ENCODE data around the gene ATP9B.

Gene ATP9B

GRCh38 chr18:79394534-79395307 lies 325.5 kb downstream of the ATP9B start:
- no peak for DNase-seq (ENCODE audit: low read depth, low spot score)
- H3K27me3 ChIP-seq (ENCODE audit: control insufficient read depth, insufficient read depth, low read length), result peaks cover 51% of the 10 kb centered on the region
- H3K4me3 ChIP-seq (ENCODE audit: low read length), result peak overlapping the region; percentile 50; the same call in 1 of the 2 replicates
- H3K9me3 ChIP-seq (ENCODE audit: control insufficient read depth, insufficient read depth, low read length), result no peaks in the 10 kb centered on the region
- WGBS (ENCODE audit: insufficient coverage, insufficient read length), result no CpG with 5 or more reads among the region's 67 CpGs
- H3K36me3 ChIP-seq (ENCODE audit: control insufficient read depth, insufficient read depth, low read length), result no peaks in the 10 kb centered on the region
- peaks cover 7% of the 10 kb centered on the region for H3K4me1 ChIP-seq (ENCODE audit: control insufficient read depth, insufficient read depth, low read length)
- no peak overlapping the region for H3K27ac ChIP-seq (ENCODE audit: low read length)

- DNase-seq (ENCODE audit: low read depth, low spot score), result no peak
- Histone ChIP-seq H3K27me3 (ENCODE audit: control insufficient read depth, insufficient read depth, low read length) (peaks cover 51% of the 10 kb centered on the region), H3K9me3 (ENCODE audit: control insufficient read depth, insufficient read depth, low read length) (no peaks in the 10 kb centered on the region), H3K27ac (ENCODE audit: low read length) (no peak overlapping the region), H3K4me3 (ENCODE audit: low read length) (no peak overlapping the region; the same call in 1 of the 2 replicates), H3K4me1 (ENCODE audit: control insufficient read depth, insufficient read depth, low read length) (peaks cover 7% of the 10 kb centered on the region), H3K36me3 (ENCODE audit: control insufficient read depth, insufficient read depth, low read length) (no peaks in the 10 kb centered on the region)
- WGBS (ENCODE audit: insufficient coverage, insufficient read length), result no CpG with 5 or more reads among the region's 34 CpGs
These were observed 326.1 kb downstream of the ATP9B start for GRCh38 chr18:79395308-79395640.

- Histone ChIP-seq H3K27ac (ENCODE audit: low read length) (no peak within 1 kb of the TSS), H3K9me3 (ENCODE audit: control insufficient read depth, insufficient read depth, low read length) (no peaks in the 10 kb centered on the region), H3K36me3 (ENCODE audit: control insufficient read depth, insufficient read depth, low read length) (no peaks in the 10 kb centered on the region), H3K27me3 (ENCODE audit: control insufficient read depth, insufficient read depth, low read length) (peaks cover 51% of the 10 kb centered on the region), H3K4me1 (ENCODE audit: control insufficient read depth, insufficient read depth, low read length) (peaks cover 7% of the 10 kb centered on the region), H3K4me3 (ENCODE audit: low read length) (peak within 1 kb of the TSS; percentile 50; the same call in 1 of the 2 replicates)
- WGBS (ENCODE audit: insufficient coverage, insufficient read length), result no CpG with 5 or more reads among the region's 91 CpGs
- DNase-seq (ENCODE audit: low read depth, low spot score), result no peak
These were observed 326.7 kb downstream of the ATP9B start, which contains the start of gene NFATC1 for GRCh38 chr18:79395761-79396404. TSS of gene NFATC1 (plus strand) at chr18:79395930. CDS start at chr18:79396225, 295 bp downstream.

DNA sequence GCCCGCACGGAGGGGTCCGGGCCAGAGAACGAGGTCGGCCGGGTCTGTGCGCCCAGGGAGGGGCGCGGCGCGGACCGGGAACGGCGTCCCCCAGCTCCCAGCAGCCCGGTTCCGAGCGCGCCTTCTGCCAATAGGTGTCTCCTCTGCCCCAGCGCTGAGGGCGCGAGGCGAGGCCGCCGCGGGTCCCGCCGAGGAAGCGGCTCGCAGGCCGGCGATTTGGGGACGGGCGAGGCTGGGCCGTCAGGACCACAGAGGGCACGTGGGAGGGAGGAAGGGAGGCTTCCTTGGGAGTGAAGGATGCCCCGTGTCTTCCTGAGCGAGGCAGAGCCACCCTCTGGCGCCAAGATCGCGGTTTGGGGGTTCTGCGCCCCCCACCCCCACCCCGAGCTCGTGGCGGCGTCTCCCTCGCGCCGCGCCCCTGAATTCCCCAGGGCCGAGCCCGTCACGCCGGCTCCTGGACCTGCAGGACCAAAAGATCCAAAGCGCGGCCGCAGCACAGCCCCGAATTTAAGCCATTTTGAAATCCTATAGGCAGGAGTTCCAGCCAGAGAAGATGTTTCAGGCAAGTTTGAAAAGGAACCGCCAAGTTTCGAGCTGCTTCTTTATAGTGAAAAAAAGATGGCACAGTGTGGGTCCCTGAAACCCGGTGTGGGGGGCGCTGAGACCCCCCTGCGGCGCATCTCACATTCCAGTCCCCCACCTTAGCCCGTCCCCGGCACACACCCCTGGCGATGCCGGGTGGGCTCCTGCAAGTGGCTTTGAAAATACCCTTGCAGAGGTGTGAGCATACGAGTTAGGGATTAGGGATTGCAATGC lies 327.4 kb downstream of the ATP9B start:
- no peak for DNase-seq (ENCODE audit: low read depth, low spot score)
- peak overlapping the region; percentile 17; the same call in 1 of the 2 replicates for H3K4me3 ChIP-seq (ENCODE audit: low read length)
- H3K27me3 ChIP-seq (ENCODE audit: control insufficient read depth, insufficient read depth, low read length), result peaks cover 51% of the 10 kb centered on the region
- H3K36me3 ChIP-seq (ENCODE audit: control insufficient read depth, insufficient read depth, low read length), result no peaks in the 10 kb centered on the region
- no peaks in the 10 kb centered on the region for H3K9me3 ChIP-seq (ENCODE audit: control insufficient read depth, insufficient read depth, low read length)
- peaks cover 8% of the 10 kb centered on the region for H3K4me1 ChIP-seq (ENCODE audit: control insufficient read depth, insufficient read depth, low read length)
- no peak overlapping the region for H3K27ac ChIP-seq (ENCODE audit: low read length)
- no CpG with 5 or more reads among the region's 68 CpGs for WGBS (ENCODE audit: insufficient coverage, insufficient read length)

DNA sequence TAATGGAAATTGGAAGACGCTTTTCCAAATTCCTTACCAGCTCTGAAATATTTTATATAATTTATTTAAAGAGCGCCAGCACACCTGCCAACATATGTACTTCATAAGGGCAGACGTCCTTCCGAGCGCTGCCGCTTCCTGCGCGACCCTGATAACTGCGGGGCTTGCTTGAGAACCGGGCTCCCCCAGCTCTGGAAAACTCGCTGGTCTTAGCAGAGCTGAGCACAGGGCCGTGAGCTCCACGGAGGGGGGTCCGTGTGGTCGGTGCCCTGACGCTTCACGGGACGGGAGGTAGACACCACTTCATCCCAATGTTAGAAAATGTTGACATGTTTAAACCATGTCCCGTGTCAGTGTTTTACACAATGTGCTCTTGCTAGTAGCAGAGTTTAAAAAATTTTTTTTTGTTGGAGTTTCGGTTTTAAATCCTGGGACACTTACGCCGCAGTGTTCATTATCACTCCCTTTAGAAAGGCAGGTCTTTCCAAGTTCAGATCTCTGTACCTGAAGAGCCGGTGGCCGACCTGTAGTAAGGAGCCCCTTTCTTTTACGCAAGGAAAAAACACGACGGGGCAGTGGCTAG lies 328.1 kb downstream of the ATP9B start:
- H3K9me3 ChIP-seq (ENCODE audit: control insufficient read depth, insufficient read depth, low read length), result no peaks in the 10 kb centered on the region
- WGBS (ENCODE audit: insufficient coverage, insufficient read length), result no CpG with 5 or more reads among the region's 27 CpGs
- no peak overlapping the region for H3K27ac ChIP-seq (ENCODE audit: low read length)
- no peaks in the 10 kb centered on the region for H3K36me3 ChIP-seq (ENCODE audit: control insufficient read depth, insufficient read depth, low read length)
- peaks cover 46% of the 10 kb centered on the region for H3K27me3 ChIP-seq (ENCODE audit: control insufficient read depth, insufficient read depth, low read length)
- peaks cover 8% of the 10 kb centered on the region for H3K4me1 ChIP-seq (ENCODE audit: control insufficient read depth, insufficient read depth, low read length)
- H3K4me3 ChIP-seq (ENCODE audit: low read length), result no peak overlapping the region
- DNase-seq (ENCODE audit: low read depth, low spot score), result no peak

GRCh38 chr18:79397830-79398761 lies 328.9 kb downstream of the ATP9B start:
- no peak overlapping the region; the same call in 1 of the 2 replicates for H3K4me3 ChIP-seq (ENCODE audit: low read length)
- peaks cover 8% of the 10 kb centered on the region for H3K4me1 ChIP-seq (ENCODE audit: control insufficient read depth, insufficient read depth, low read length)
- H3K36me3 ChIP-seq (ENCODE audit: control insufficient read depth, insufficient read depth, low read length), result no peaks in the 10 kb centered on the region
- no CpG with 5 or more reads among the region's 38 CpGs for WGBS (ENCODE audit: insufficient coverage, insufficient read length)
- peaks cover 39% of the 10 kb centered on the region for H3K27me3 ChIP-seq (ENCODE audit: control insufficient read depth, insufficient read depth, low read length)
- no peak for DNase-seq (ENCODE audit: low read depth, low spot score)
- H3K9me3 ChIP-seq (ENCODE audit: control insufficient read depth, insufficient read depth, low read length), result no peaks in the 10 kb centered on the region
- H3K27ac ChIP-seq (ENCODE audit: low read length), result no peak overlapping the region

- Histone ChIP-seq H3K36me3 (ENCODE audit: control insufficient read depth, insufficient read depth, low read length) (no peaks in the 10 kb centered on the region), H3K27me3 (ENCODE audit: control insufficient read depth, insufficient read depth, low read length) (peaks cover 36% of the 10 kb centered on the region), H3K4me1 (ENCODE audit: control insufficient read depth, insufficient read depth, low read length) (peaks cover 7% of the 10 kb centered on the region; the same call in 1 of the 2 replicates), H3K4me3 (ENCODE audit: low read length) (peak overlapping the region; percentile 48), H3K9me3 (ENCODE audit: control insufficient read depth, insufficient read depth, low read length) (no peaks in the 10 kb centered on the region), H3K27ac (ENCODE audit: low read length) (no peak overlapping the region)
- WGBS (ENCODE audit: insufficient coverage, insufficient read length), result no CpG with 5 or more reads among the region's 79 CpGs
- DNase-seq (ENCODE audit: low read depth, low spot score), result no peak
These were observed 330.3 kb downstream of the ATP9B start for GRCh38 chr18:79399275-79400081.

DNA sequence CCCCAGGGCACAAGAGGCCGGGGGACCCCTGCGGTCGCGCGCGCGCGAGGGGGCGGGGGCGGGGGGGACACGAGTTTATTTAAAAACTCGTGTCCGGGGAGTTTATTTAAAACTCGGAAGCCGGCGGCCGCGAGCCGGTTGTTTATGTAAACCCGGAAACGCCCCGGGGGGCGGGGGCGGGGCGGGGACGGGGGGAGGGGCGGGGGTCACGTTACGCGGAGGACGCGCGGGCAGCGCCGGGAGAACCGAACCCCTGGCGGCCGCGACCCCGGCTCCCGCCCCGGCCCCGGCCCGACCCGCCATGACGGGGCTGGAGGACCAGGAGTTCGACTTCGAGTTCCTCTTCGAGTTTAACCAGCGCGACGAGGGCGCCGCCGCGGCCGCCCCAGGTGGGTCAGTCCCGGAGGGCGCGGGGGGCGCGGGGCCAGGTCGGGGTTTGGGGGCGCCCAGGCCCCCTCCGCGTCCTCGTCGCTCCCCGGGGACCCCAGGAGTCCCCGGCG lies 330.9 kb downstream of the ATP9B start:
- peaks cover 31% of the 10 kb centered on the region for H3K27me3 ChIP-seq (ENCODE audit: control insufficient read depth, insufficient read depth, low read length)
- no peaks in the 10 kb centered on the region for H3K36me3 ChIP-seq (ENCODE audit: control insufficient read depth, insufficient read depth, low read length)
- H3K9me3 ChIP-seq (ENCODE audit: control insufficient read depth, insufficient read depth, low read length), result no peaks in the 10 kb centered on the region
- H3K4me3 ChIP-seq (ENCODE audit: low read length), result peak overlapping the region; percentile 67; the same call in 1 of the 2 replicates
- no peak for DNase-seq (ENCODE audit: low read depth, low spot score)
- H3K4me1 ChIP-seq (ENCODE audit: control insufficient read depth, insufficient read depth, low read length), result peaks cover 7% of the 10 kb centered on the region; the same call in 1 of the 2 replicates
- no peak overlapping the region for H3K27ac ChIP-seq (ENCODE audit: low read length)
- no CpG with 5 or more reads among the region's 71 CpGs for WGBS (ENCODE audit: insufficient coverage, insufficient read length)

Measured in iPS DF 6.9 (cell line).